Hepatocyte (in vitro differentiated cells): Measurements from ENCODE around the gene GALNT13. TPM values are rescaled to one million over a fixed set of nuclear protein-coding genes. Genes with fewer than 3 reads are reported as not detected.

Experiments
- DNase-seq: peaks from one replicate; pipeline ENCODE4 v3.0.0-alpha.2; 2016; ENCODE audit warnings: low spot score
- H2AFZ ChIP-seq: fragments of 200-600 bp; sonication (generic); 2 replicates; pipeline ENCODE4 v1.6.0; 2016; ENCODE audit warnings: antibody characterized with exemption, mild to moderate bottlenecking
- H3K27ac ChIP-seq: fragments of 200-600 bp; sonication (generic); 2 replicates; pipeline ENCODE4 v1.5.1; 2016; ENCODE audit warnings: mild to moderate bottlenecking
- H3K27me3 ChIP-seq: fragments of 200-600 bp; sonication (generic); 2 replicates; pipeline ENCODE4 v1.6.1; 2016
- H3K36me3 ChIP-seq: fragments of 200-600 bp; sonication (generic); replicated peaks from 2 replicates; pipeline ENCODE4 v1.5.1; 2016; ENCODE audit warnings: low read depth; ENCODE audit not compliant: insufficient read depth
- H3K4me1 ChIP-seq: fragments of 200-600 bp; sonication (generic); 2 replicates; pipeline ENCODE4 v1.5.1; 2016; ENCODE audit warnings: mild to moderate bottlenecking, moderate library complexity; ENCODE audit not compliant: insufficient read depth
- H3K4me2 ChIP-seq: fragments of 200-600 bp; sonication (generic); 2 replicates; pipeline ENCODE4 v1.6.0; 2016
- H3K4me3 ChIP-seq: fragments of 200-600 bp; sonication (generic); 2 replicates; pipeline ENCODE4 v1.5.1; 2016; ENCODE audit warnings: mild to moderate bottlenecking
- H3K79me2 ChIP-seq: fragments of 200-600 bp; sonication (generic); 2 replicates; pipeline ENCODE4 v1.6.0; 2017; ENCODE audit warnings: mild to moderate bottlenecking
- H3K9me2 ChIP-seq: fragments of 200-600 bp; sonication (generic); replicated peaks from 2 replicates; pipeline ENCODE4 v1.6.0; 2017; ENCODE audit warnings: mild to moderate bottlenecking; ENCODE audit not compliant: insufficient read depth
- H3K9me3 ChIP-seq: fragments of 200-600 bp; sonication (generic); 2 replicates; pipeline ENCODE4 v1.5.1; 2016; ENCODE audit warnings: low read depth, mild to moderate bottlenecking
- H4K20me1 ChIP-seq: fragments of 200-600 bp; sonication (generic); 2 replicates; pipeline ENCODE4 v1.6.0; 2016; ENCODE audit warnings: mild to moderate bottlenecking; ENCODE audit not compliant: insufficient read depth, poor library complexity, severe bottlenecking
- EZH2 ChIP-seq: fragments of 200-600 bp; sonication (generic); IDR thresholded peaks from 2 replicates; pipeline ENCODE4 v1.6.1; 2016; ENCODE audit warnings: antibody characterized with exemption, mild to moderate bottlenecking, borderline replicate concordance
- EZH2phosphoT487 ChIP-seq: fragments of 200-600 bp; sonication (generic); IDR thresholded peaks from one replicate; pipeline ENCODE4 v1.6.1; 2018; ENCODE audit warnings: antibody characterized with exemption, mild to moderate bottlenecking, low read depth, moderate library complexity; ENCODE audit not compliant: unreplicated experiment, severe bottlenecking
- WGBS: methylation state at CpG from one replicate; pipeline ENCODE4 v1.1.6; 2016; ENCODE audit warnings: low lambda C conversion rate; ENCODE audit errors: missing lambda C conversion rate; 5-methylcytosine and 5-hydroxymethylcytosine counted together
- polyA plus RNA-seq: library from polyadenylated mRNA; unstranded; fragments of >200 nt; fragmentation: Nextera tagmentation; extraction: Ambion mirVana; gene quantifications from 2 replicates; pipeline ENCODE4 v1.2.1, GENCODE V29; 2016
- total RNA-seq: library from RNA; depleted of rRNA; stranded (reverse); fragments of >200 nt; gene quantifications from 2 replicates; pipeline ENCODE4 v1.2.3, GENCODE V29; 2014
- TF ChIP-seq, protein P1 (sequence below): fragments of 200-600 bp; sonication (generic); IDR thresholded peaks from 2 replicates; pipeline ENCODE4 v1.5.1; 2016; ENCODE audit warnings: antibody characterized with exemption, mild to moderate bottlenecking; ENCODE audit not compliant: poor library complexity

The GALNT13 gene
- total and polyA plus RNA-seq, 2 experiments from 2014 or later: 25.6 to 53.5 TPM

DNA sequence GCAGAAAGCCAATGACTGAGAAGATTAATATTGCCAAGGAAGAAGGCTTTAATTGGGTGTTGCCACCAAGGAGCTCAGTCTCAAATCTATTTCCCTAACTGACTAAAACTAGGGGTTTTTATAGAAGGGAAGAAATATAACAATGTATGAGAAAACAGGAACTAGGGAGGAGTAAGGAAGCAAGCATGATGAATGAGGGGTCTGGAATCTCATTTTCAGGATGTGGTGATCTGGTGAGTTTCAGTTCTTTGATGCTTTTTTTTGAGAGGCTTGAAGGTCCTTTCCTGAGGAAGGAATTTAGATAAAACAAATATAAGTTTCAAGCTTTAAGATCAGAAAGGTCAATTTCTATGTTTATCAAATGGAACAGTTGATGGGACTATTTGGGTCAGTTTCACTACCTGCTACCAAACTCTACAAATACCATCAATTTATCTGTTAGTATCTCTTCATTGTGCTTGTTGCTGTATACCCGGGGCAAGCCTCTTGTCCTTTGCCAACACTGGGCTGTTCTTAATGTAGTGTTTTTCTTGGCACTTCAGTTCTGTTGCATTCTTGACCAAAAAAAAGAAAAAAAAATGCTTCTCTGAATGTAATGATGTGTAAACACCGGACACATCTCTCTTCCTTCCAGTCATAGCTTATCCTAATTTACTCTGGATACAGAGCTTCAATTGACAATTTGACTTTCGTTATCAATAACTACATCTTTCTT lies 357.0 kb downstream of the GALNT13 start:
- peaks cover 8% of the 10 kb centered on the region for H3K4me1 ChIP-seq
- no peaks in the 10 kb centered on the region for H3K9me3 ChIP-seq
- no peak overlapping the region for H2AFZ ChIP-seq
- no peak overlapping the region for H3K4me3 ChIP-seq
- WGBS: 90% methylated on average over 3 of the region's 3 CpGs
- H3K36me3 ChIP-seq: no peaks in the 10 kb centered on the region
- H3K4me2 ChIP-seq: no peak overlapping the region
- H3K9me2 ChIP-seq: no peaks in the 10 kb centered on the region
- H4K20me1 ChIP-seq: no peaks in the 10 kb centered on the region
- no peaks in the 10 kb centered on the region for H3K27me3 ChIP-seq
- no peaks in the 10 kb centered on the region for H3K79me2 ChIP-seq
- DNase-seq: no peak
- no peak overlapping the region for H3K27ac ChIP-seq
- TF ChIP-seq EZH2phosphoT487: no peak

DNA sequence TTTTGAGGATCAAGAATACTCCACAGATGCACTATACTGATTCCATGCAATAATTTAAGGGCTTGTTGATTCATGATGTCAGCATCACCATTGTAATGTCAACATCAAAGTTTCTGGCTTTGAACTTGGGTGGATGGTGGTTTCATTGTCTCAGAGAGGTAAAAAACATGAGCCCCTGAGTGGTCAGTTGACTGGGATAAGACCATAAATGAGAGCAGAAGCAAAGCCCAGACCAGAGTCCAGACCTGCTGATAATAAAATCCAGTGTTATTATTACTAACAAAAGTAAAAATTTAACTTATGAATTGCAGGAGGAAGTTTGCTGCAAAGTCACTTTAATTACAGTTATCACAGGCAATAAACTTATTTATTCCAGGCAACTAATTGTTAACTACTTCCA lies 358.2 kb downstream of the GALNT13 start:
- DNase-seq: peak; percentile 24
- H3K27ac ChIP-seq: peak overlapping the region; percentile 42
- no peaks in the 10 kb centered on the region for H3K9me3 ChIP-seq

DNA sequence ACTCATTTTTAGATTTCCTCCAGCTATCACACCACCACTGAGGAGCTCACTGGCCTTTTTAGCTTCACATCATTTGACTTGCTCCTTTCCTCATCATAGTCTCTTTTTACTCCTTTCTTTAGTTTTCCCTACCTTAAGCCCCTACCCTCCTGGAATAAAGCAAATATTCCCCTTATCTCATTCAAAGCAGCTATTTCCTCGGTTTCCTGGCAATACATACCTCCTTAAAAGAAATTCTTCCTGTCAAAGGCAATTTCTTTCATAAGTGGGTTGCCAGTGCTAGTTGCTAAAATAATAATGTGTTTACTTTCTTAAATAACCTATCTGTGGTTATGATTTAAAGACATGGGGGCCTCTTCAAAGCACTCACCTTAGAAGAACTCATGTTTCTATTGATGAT lies 359.3 kb downstream of the GALNT13 start:
- H3K4me1 ChIP-seq: peaks cover 8% of the 10 kb centered on the region
- no peaks in the 10 kb centered on the region for H3K9me2 ChIP-seq
- H3K79me2 ChIP-seq: no peaks in the 10 kb centered on the region
- H3K9me3 ChIP-seq: no peaks in the 10 kb centered on the region
- no peaks in the 10 kb centered on the region for H4K20me1 ChIP-seq
- peak overlapping the region; percentile 34 for H3K4me2 ChIP-seq
- TF ChIP-seq EZH2 (no peak), EZH2phosphoT487 (no peak)
- TF ChIP-seq, protein P1, sequence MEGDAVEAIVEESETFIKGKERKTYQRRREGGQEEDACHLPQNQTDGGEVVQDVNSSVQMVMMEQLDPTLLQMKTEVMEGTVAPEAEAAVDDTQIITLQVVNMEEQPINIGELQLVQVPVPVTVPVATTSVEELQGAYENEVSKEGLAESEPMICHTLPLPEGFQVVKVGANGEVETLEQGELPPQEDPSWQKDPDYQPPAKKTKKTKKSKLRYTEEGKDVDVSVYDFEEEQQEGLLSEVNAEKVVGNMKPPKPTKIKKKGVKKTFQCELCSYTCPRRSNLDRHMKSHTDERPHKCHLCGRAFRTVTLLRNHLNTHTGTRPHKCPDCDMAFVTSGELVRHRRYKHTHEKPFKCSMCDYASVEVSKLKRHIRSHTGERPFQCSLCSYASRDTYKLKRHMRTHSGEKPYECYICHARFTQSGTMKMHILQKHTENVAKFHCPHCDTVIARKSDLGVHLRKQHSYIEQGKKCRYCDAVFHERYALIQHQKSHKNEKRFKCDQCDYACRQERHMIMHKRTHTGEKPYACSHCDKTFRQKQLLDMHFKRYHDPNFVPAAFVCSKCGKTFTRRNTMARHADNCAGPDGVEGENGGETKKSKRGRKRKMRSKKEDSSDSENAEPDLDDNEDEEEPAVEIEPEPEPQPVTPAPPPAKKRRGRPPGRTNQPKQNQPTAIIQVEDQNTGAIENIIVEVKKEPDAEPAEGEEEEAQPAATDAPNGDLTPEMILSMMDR: no peak
- 38% methylated on average over 1 of the region's 1 CpG for WGBS
- no peak for DNase-seq
- H3K27me3 ChIP-seq: no peaks in the 10 kb centered on the region
- H3K36me3 ChIP-seq: no peaks in the 10 kb centered on the region
- no peak overlapping the region for H2AFZ ChIP-seq
- H3K4me3 ChIP-seq: no peak overlapping the region
- peak overlapping the region; percentile 21 for H3K27ac ChIP-seq

More for the DNA sequence above, 358.2 kb downstream of the GALNT13 start:
- Histone ChIP-seq H3K9me2 (no peaks in the 10 kb centered on the region), H3K4me3 (no peak overlapping the region), H3K4me1 (peaks cover 8% of the 10 kb centered on the region), H3K79me2 (no peaks in the 10 kb centered on the region), H2AFZ (no peak overlapping the region), H3K27me3 (no peaks in the 10 kb centered on the region), H3K4me2 (peak overlapping the region; percentile 34), H3K36me3 (no peaks in the 10 kb centered on the region), H4K20me1 (no peaks in the 10 kb centered on the region)
- TF ChIP-seq, protein P1: no peak
- TF ChIP-seq EZH2phosphoT487 (no peak), EZH2 (no peak)

DNA sequence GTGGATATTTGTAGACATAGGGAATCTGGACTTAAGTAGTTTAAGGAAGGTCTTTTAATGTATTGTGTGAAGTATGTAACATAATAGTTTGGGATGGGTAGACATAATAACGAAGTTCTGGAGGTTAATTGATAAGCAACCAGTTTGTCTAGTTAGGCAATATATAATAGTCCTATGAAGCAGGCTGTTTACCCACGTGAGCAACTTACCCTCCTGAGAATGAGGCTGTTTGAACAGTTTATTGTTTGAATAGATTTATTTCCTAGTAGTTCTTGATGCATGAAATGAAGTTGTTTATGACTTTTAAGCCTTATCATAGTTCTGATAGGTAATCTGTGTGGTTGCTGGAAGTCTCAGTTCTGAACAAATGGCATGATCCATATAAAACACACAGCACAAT lies 361.5 kb downstream of the GALNT13 start:
- Histone ChIP-seq H2AFZ (no peak overlapping the region), H3K27me3 (no peaks in the 10 kb centered on the region), H3K27ac (peak overlapping the region; percentile 26), H3K4me1 (peaks cover 8% of the 10 kb centered on the region), H3K36me3 (no peaks in the 10 kb centered on the region), H3K4me3 (no peak overlapping the region), H3K79me2 (no peaks in the 10 kb centered on the region), H3K9me3 (no peaks in the 10 kb centered on the region), H4K20me1 (no peaks in the 10 kb centered on the region), H3K9me2 (no peaks in the 10 kb centered on the region), H3K4me2 (no peak overlapping the region)
- TF ChIP-seq, protein P1: no peak
- no peak for TF ChIP-seq EZH2phosphoT487
- no peak for TF ChIP-seq EZH2
- 54% methylated on average over 2 of the region's 2 CpGs for WGBS
- no peak for DNase-seq
